HEK293 (cell line): Measurements from ENCODE around the gene CDK5R2.

Experiments used
- CTCF ChIA-PET: fragments of 350-600 bp; formaldehyde crosslinking; extraction: SDS; loops from one replicate; lab custom pipeline; 2021; ENCODE audit warnings: antibody characterized with exemption; lab: Yijun Ruan, JAX
- POLR2A ChIA-PET: fragments of 300-600 bp; formaldehyde crosslinking; extraction: SDS; loops from one replicate; lab custom pipeline; 2020; ENCODE audit warnings: antibody characterized with exemption, inconsistent platforms; lab: Yijun Ruan, JAX
- H3K27ac ChIP-seq: fragments of 200-500 bp; sonication (Bioruptor generic); 2 replicates; pipeline ENCODE4 v1.5.1; 2014; ENCODE audit warnings: low read depth, low read length, control low read depth, inconsistent platforms; ENCODE audit errors: extremely low read depth
- H3K36me3 ChIP-seq, 2 experiments: fragments of 200-500 bp in 1 of 2; sonication (Bioruptor generic) in 1 of 2; 1 replicate in 1 of 2; 2 replicates in 1 of 2; pipeline ENCODE4 v1.5.1; 2014 to 2017; ENCODE audit warnings: inconsistent platforms in 2 of 2, low read length in 2 of 2; ENCODE audit not compliant: control insufficient read depth in 2 of 2, insufficient read depth in 1 of 2
- H3K4me1 ChIP-seq: fragments of 200-500 bp; sonication (Bioruptor generic); 2 replicates; pipeline ENCODE4 v1.5.1; 2014; ENCODE audit warnings: mild to moderate bottlenecking, low read length, inconsistent platforms; ENCODE audit not compliant: control insufficient read depth, insufficient read depth
- H3K4me3 ChIP-seq: 2 replicates; pipeline ENCODE4 v1.5.1; 2011; ENCODE audit warnings: low read depth, mild to moderate bottlenecking, control low read depth, low read length, moderate library complexity
- H3K9me3 ChIP-seq: fragments of 200-500 bp; sonication (Bioruptor generic); 2 replicates; pipeline ENCODE4 v1.5.1; 2014; ENCODE audit warnings: low read depth, low read length, inconsistent platforms; ENCODE audit not compliant: control insufficient read depth, insufficient read depth
- BCL6B ChIP-seq: fragments of 450-650 bp; formaldehyde crosslinking; IDR thresholded peaks from 2 replicates; pipeline ENCODE4 v1.5.1; 2017; ENCODE audit warnings: missing biosample characterization, missing genetic modification characterization
- HOXD13 ChIP-seq: sonication (generic); formaldehyde crosslinking; IDR thresholded peaks from 2 replicates; pipeline ENCODE4 v1.8.0; 2022; ENCODE audit warnings: missing genetic modification reagents, borderline replicate concordance
- KLF10 ChIP-seq: fragments of 450-650 bp; IDR thresholded peaks from 2 replicates; pipeline ENCODE4 v1.5.1; 2018; ENCODE audit warnings: missing biosample characterization, mild to moderate bottlenecking, missing genetic modification characterization
- OSR2 ChIP-seq: fragments of 450-650 bp; formaldehyde crosslinking; IDR thresholded peaks from 2 replicates; pipeline ENCODE4 v1.5.1; 2016; ENCODE audit warnings: missing biosample characterization, missing genetic modification characterization
- PRDM2 ChIP-seq: fragments of 450-650 bp; formaldehyde crosslinking; IDR thresholded peaks from 2 replicates; pipeline ENCODE4 v1.5.1; 2016; ENCODE audit warnings: missing biosample characterization, missing genetic modification characterization, borderline replicate concordance
- PRDM4 ChIP-seq: fragments of 450-650 bp; formaldehyde crosslinking; IDR thresholded peaks from 2 replicates; pipeline ENCODE4 v1.5.1; 2017; ENCODE audit warnings: missing biosample characterization, missing genetic modification characterization
- REST ChIP-seq: fragments of 450-650 bp; formaldehyde crosslinking; IDR thresholded peaks from 2 replicates; pipeline ENCODE4 v1.5.1; 2016; ENCODE audit warnings: missing biosample characterization, missing genetic modification characterization
- ZBTB17 ChIP-seq: fragments of 450-650 bp; formaldehyde crosslinking; IDR thresholded peaks from 2 replicates; pipeline ENCODE4 v1.5.1; 2016; ENCODE audit warnings: missing biosample characterization, missing genetic modification characterization
- ZBTB48 ChIP-seq: fragments of 450-650 bp; formaldehyde crosslinking; IDR thresholded peaks from 2 replicates; pipeline ENCODE4 v1.5.1; 2016; ENCODE audit warnings: missing biosample characterization, missing genetic modification characterization
- ZFP41 ChIP-seq: fragments of 450-650 bp; formaldehyde crosslinking; IDR thresholded peaks from 2 replicates; pipeline ENCODE4 v1.5.1; 2016; ENCODE audit warnings: missing biosample characterization, missing genetic modification characterization, borderline replicate concordance
- ZNF221 ChIP-seq: fragments of 450-650 bp; formaldehyde crosslinking; IDR thresholded peaks from 2 replicates; pipeline ENCODE4 v1.5.1; 2017; ENCODE audit warnings: missing biosample characterization, missing genetic modification characterization, borderline replicate concordance
- ZNF292 ChIP-seq: fragments of 450-650 bp; formaldehyde crosslinking; IDR thresholded peaks from 2 replicates; pipeline ENCODE4 v1.5.1; 2016; ENCODE audit warnings: low read depth, missing biosample characterization, missing genetic modification characterization, borderline replicate concordance
- ZNF302 ChIP-seq: fragments of 450-650 bp; formaldehyde crosslinking; IDR thresholded peaks from 2 replicates; pipeline ENCODE4 v1.5.1; 2016; ENCODE audit warnings: missing biosample characterization, missing genetic modification characterization, low read depth
- ZNF394 ChIP-seq: fragments of 450-650 bp; formaldehyde crosslinking; IDR thresholded peaks from 2 replicates; pipeline ENCODE4 v1.5.1; 2016; ENCODE audit warnings: missing biosample characterization, missing genetic modification characterization, mild to moderate bottlenecking, moderate library complexity, borderline replicate concordance
- ZNF600 ChIP-seq: fragments of 450-650 bp; formaldehyde crosslinking; IDR thresholded peaks from 2 replicates; pipeline ENCODE4 v1.5.1; 2016; ENCODE audit warnings: missing biosample characterization, missing genetic modification characterization
- ZNF629 ChIP-seq: fragments of 450-650 bp; formaldehyde crosslinking; IDR thresholded peaks from 2 replicates; pipeline ENCODE4 v1.5.1; 2017; ENCODE audit warnings: missing biosample characterization, missing genetic modification characterization
- ZNF837 ChIP-seq: fragments of 450-650 bp; formaldehyde crosslinking; IDR thresholded peaks from 2 replicates; pipeline ENCODE4 v1.5.1; 2016; ENCODE audit warnings: missing biosample characterization, missing genetic modification characterization
- ZSCAN5A ChIP-seq: fragments of 450-650 bp; formaldehyde crosslinking; IDR thresholded peaks from 2 replicates; pipeline ENCODE4 v1.5.1; 2016; ENCODE audit warnings: missing biosample characterization, missing genetic modification characterization

The CDK5R2 gene

GRCh38 chr2:219002395-219003266, 43.2 kb downstream of the CDK5R2 start:
- Histone ChIP-seq H3K4me3 (peak overlapping the region; percentile 28), H3K36me3 (no peaks in the 10 kb centered on the region), H3K4me1 (no peaks in the 10 kb centered on the region), H3K27ac (no peak overlapping the region; the same call in 1 of the 2 replicates), H3K9me3 (no peaks in the 10 kb centered on the region)
- ChIA-PET POLR2A (interaction anchor here (0.6 kb wide), 1 partner anchor 569 kb away, joined by 5 read pairs; no protein-coding TSS in a partner anchor), CTCF (interaction anchor here (0.5 to 3.9 kb wide), 41 partner anchors 8 to 1517 kb away, joined by 3 to 31 read pairs (median 4); partner anchors contain the start of gene CDK5R2)
- TF ChIP-seq PRDM4 (tag by site-specific recombination) (no peak), ZSCAN5A (tag by site-specific recombination) (0 out of 2 replicates have a peak, but pooled peaks have one; percentile 39), ZNF837 (tag by site-specific recombination) (no peak), BCL6B (no peak), PRDM2 (no peak), REST (no peak), ZNF629 (tag by site-specific recombination) (peak; percentile 25; the same call in 1 of the 2 replicates), ZNF292 (tag by site-specific recombination) (no peak), ZNF221 (tag by site-specific recombination) (no peak), ZBTB48 (0 out of 2 replicates have a peak, but pooled peaks have one; percentile 16), HOXD13 (CRISPR knock-in tag) (no peak), ZNF394 (0 out of 2 replicates have a peak, but pooled peaks have one; percentile 38), ZBTB17 (tag by site-specific recombination) (peak; percentile 70), ZNF302 (no peak), OSR2 (tag by site-specific recombination) (no peak), ZFP41 (tag by site-specific recombination) (no peak), KLF10 (tag by site-specific recombination) (no peak), ZNF600 (tag by site-specific recombination) (peak; percentile 97)
